Stimulated activated effector memory CD8-positive, alpha-beta T cell treated with anti-CD3 and anti-CD28 coated beads, Interleukin-12 subunit alpha, Interleukin-12 subunit beta, amount 100 ng/mL, for 72 hours (primary cell): ENCODE data around the gene EXOSC5.
"Not testable (repeated sequence)": the region's sequence is repeated elsewhere in the genome, so short reads cannot be mapped to it uniquely, and the experiment has no call there.

Experiments used
- ATAC-seq: fragments of 150-1000 bp; cut with Tn5 transposase; 2 replicates; pipeline ENCODE4 v1.10.0; 2021
- DNase-seq, 2 donors: peaks; one replicate each; pipeline ENCODE4 v3.0.0; 2021 to 2022; ENCODE audit warnings: low spot score in 2 of 2
- H3K27ac Mint-ChIP-seq: one replicate; pipeline ENCODE4 v1.8.0; 2022; ENCODE audit warnings: mild to moderate bottlenecking, mixed read lengths
- H3K36me3 Mint-ChIP-seq: one replicate; pipeline ENCODE4 v1.8.0; 2022; ENCODE audit warnings: mild to moderate bottlenecking, mixed read lengths
- H3K4me1 Mint-ChIP-seq: one replicate; pipeline ENCODE4 v1.8.0; 2022; ENCODE audit warnings: mixed read lengths
- H3K4me3 Mint-ChIP-seq: one replicate; pipeline ENCODE4 v1.8.0; 2022; ENCODE audit warnings: mild to moderate bottlenecking, mixed read lengths
- H3K9me3 Mint-ChIP-seq: one replicate; pipeline ENCODE4 v1.8.0; 2022; ENCODE audit warnings: mixed read lengths

Gene EXOSC5

DNA sequence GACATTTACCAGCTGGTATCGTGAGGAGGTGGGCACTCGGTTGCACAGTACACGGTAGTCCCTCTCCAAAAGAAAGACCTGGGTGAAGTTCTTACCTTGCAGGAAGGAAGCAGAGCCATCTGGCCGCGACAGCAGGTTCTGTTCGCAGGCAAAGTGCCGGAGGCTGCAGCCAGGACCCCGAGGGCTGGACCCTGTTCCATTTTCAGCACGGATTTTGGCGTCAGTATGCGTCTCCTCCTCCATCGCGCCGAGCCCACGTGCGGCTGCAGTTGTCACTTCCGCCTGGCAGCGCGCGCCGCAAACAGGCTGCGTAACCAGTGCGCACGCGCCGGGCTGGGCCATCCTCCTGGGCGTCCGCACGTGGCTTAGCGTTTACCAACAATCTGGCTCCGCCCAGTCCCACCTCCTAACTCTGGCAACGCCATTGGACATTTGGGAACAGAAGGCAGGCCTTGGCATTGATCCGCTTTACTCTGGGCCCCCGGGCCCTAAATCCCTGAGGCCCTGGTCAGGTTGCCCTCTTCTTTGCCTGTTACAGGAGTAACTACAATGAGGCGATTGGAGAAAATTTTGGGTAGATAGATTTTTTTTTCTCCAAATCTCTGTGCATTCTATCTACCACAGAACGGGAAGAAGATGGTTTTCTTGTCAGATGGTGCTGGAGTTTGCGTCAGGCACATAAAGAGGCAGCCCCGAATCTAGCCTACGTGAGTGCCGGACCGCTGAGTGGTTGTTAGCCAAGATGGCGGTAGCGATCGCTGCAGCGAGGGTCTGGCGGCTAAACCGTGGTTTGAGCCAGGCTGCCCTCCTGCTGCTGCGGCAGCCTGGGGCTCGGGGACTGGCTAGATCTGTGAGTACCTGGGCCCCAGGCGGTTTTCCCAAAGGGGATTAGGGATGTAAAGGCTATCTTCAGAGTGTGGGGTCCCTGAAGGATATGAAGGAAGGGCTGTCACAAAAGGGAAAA is at the start of gene EXOSC5, which contains the start of gene BCKDHA:
Gene EXOSC5, minus strand, starts transcription at position 274 of the 964 bp plus-strand sequence. Its CDS starts 31 bp downstream, at position 243.
Gene BCKDHA, plus strand, starts transcription at position 733 of the 964 bp plus-strand sequence. Its CDS starts 10 bp downstream, at position 743.
- H3K4me3 Mint-ChIP-seq: peak within 1 kb of the TSS; percentile 99
- H3K9me3 Mint-ChIP-seq: no peaks in the 10 kb centered on the region
- peak; percentile 99 for ATAC-seq
- DNase-seq: peak; percentile 95 to 97
- H3K4me1 Mint-ChIP-seq: peaks cover 57% of the 10 kb centered on the region
- H3K27ac Mint-ChIP-seq: peak within 1 kb of the TSS; percentile 100
- peaks cover 32% of the 10 kb centered on the region for H3K36me3 Mint-ChIP-seq

GRCh38 chr19:41445575-41445974 is 48.4 kb upstream of the EXOSC5 start:
- ATAC-seq (no peak), DNase-seq (no peak)
- H3K9me3 Mint-ChIP-seq: no peaks in the 10 kb centered on the region
- no peak overlapping the region for H3K27ac Mint-ChIP-seq
- peaks cover 5% of the 10 kb centered on the region for H3K36me3 Mint-ChIP-seq
- H3K4me3 Mint-ChIP-seq: no peak overlapping the region
- H3K4me1 Mint-ChIP-seq: peaks cover 10% of the 10 kb centered on the region

DNA sequence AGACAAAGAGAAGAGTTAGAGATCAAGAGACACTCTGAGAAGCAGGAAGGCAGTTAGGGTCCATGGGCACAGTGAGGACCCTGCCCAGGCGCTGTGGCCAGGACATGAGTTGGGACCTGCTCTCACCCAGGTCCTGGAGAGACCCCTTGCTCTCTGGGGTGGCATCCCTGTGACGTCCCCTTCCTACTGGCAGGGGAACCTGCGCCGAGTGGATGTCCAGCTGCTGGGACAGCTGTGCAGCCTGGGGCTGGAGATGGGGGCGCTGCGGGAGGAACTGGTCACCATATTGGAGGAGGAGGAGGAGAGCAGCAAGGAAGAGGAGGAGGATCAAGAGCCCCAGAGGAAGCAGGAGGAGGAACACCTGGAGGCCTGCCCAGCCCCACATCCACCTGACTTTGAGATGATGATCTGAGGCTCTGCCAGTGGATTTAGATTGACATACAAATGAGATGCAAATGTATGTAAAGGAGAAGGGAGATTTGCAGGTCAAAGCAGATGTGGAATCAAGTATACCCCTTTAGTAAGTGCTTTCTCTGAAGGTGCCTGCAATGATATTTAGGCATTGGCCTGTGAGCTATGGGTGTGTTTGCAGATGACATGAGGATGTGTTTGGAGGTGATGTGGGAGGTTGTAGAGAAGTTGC is 46.8 kb upstream of the EXOSC5 start:
- Mint-ChIP-seq H3K27ac (no peak overlapping the region), H3K4me3 (no peak overlapping the region), H3K4me1 (no peaks in the 10 kb centered on the region), H3K36me3 (no peaks in the 10 kb centered on the region), H3K9me3 (no peaks in the 10 kb centered on the region)
- no peak for ATAC-seq
- DNase-seq: no peak

GRCh38 chr19:41442473-41443355 is 45.6 kb upstream of the EXOSC5 start, which contains the start of gene ERICH4:
ERICH4 (plus strand) TSS chr19:41443156; CDS start chr19:41443170, 14 bp downstream.
- H3K27ac Mint-ChIP-seq: peak within 1 kb of the TSS; percentile 23
- H3K4me1 Mint-ChIP-seq: peaks cover 3% of the 10 kb centered on the region
- H3K4me3 Mint-ChIP-seq: no peak within 1 kb of the TSS
- ATAC-seq (no peak), DNase-seq (no peak)
- H3K9me3 Mint-ChIP-seq: no peaks in the 10 kb centered on the region
- H3K36me3 Mint-ChIP-seq: peaks cover 3% of the 10 kb centered on the region

DNA sequence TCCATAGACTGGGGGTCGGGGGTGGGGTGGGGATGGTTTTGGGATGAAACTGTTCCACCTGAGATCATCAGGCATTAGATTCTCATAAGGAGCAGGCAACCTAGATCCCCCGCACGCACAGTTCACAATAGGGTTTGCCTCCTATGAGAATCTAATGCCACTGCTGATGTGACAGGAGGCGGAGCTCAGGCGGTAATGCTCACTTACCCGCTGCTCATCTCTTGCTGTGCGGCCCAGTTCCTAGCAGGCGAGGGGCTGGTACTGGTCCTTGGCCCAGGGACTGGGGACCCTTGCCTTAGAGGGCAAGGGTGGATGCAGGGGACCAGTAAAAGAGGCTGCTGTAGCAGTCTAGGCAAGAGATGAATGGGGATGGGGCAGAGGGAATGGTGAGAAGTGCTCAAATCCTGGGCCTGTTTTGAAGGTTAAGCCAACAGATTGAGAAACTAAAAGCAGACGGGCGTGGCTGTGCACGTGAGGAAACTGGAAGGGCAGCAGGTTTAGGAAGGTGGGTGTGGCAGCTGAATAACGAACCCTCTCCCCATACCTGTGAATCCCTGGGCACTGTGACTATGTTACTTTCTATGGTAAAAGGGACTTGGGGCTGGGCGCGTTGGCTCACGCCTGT is 44.3 kb upstream of the EXOSC5 start:
- H3K27ac Mint-ChIP-seq: no peak overlapping the region
- ATAC-seq (no peak), DNase-seq (no peak)
- H3K4me3 Mint-ChIP-seq: no peak overlapping the region
- H3K9me3 Mint-ChIP-seq: no peaks in the 10 kb centered on the region
- H3K4me1 Mint-ChIP-seq: peaks cover 6% of the 10 kb centered on the region
- H3K36me3 Mint-ChIP-seq: peaks cover 16% of the 10 kb centered on the region

DNA sequence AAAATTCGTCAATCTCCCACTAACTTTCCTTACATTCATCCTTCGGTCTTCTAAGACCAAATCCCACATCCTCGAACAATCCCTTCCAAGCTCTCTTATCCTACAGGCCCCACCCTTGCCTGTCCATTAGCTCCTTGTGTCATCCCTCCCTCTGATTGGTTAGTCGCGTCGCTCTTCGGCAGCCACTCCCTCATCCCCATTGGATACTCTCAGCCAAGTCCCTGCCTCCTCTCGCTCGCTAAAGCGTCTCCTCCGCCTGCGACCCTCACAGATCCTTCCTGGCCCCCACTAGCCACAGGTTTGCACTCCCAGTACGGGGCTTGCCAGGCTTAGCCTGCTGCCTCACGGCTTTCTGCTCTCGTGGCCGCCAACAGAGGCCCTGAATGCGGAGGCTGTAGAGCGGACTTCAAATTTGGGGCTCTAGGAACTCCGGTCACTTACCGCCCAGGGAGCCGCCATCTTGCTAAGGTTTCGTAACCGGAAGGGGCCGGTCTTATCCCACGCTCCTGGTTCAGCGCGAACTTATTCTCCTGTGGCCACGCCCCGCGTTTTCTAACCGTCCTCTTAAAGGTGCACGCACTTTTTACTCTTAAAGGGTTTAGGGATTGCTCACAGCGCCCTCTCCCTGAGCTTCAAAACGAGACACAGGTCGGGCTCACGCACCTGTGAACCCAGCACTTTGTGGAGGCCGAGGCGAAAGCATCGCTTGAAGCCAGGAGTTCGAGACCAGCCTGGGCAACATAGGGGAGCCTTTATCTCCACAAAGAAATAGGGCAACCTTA is 42.5 kb upstream of the EXOSC5 start, which contains the start of gene DMAC2:
Gene DMAC2, minus strand, starts transcription at position 472 of the 782 bp plus-strand sequence. Its CDS starts 13 bp downstream, at position 459.
- Mint-ChIP-seq H3K4me3 (no peak within 1 kb of the TSS), H3K36me3 (peaks cover 20% of the 10 kb centered on the region), H3K9me3 (no peaks in the 10 kb centered on the region), H3K4me1 (peaks cover 6% of the 10 kb centered on the region), H3K27ac (no peak within 1 kb of the TSS)
- peak; percentile 96 for ATAC-seq
- peak; percentile 76 to 95 for DNase-seq

DNA sequence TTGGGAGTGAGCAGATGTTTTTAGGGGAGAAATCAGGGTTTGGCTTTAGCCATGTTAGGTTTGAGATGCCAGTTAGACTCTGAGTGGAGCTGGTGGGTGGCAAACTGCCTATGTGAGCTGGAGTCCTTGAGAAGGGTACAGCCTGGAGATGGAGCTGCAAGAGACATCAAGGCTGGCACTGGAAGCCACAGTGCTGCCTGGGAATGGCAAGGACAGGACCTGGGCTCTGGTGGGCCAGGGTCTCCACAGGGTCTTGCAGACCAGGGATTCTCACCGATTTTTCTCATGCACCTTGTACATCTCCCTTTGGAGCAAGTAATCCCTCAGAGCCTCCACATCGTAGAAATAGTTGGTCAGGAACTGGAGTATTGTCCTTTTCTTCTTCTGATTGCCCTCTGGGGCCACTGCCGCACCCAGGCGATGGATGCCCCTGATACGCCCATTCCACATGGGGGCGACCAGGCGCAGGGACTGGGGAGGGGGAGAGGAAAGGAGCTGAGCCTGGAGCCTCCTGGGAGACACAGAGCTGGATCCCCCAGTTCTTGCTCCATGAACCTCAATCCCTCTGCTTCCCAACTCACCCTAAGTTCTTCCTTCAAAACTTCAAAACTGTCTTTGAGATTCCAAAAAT is 40.9 kb upstream of the EXOSC5 start:
- ATAC-seq: no peak
- Mint-ChIP-seq H3K4me1 (peaks cover 6% of the 10 kb centered on the region), H3K27ac (no peak overlapping the region), H3K36me3 (peaks cover 36% of the 10 kb centered on the region), H3K9me3 (no peaks in the 10 kb centered on the region), H3K4me3 (no peak overlapping the region)
- no peak for DNase-seq

DNA sequence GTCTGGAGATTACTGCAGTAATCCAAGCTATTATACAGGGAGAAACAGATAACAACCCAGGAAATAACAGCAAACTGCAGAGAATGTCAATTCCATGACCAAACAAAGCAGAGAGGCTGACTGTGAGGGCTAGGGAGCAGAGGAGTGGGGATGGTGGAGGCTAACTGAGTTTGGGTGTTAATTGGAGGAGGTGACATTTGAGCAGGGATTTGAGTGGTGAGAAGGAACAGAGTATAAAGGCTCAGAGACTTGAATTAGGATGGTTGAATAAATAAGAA is 39.5 kb upstream of the EXOSC5 start:
- H3K4me3 Mint-ChIP-seq: no peak overlapping the region
- H3K9me3 Mint-ChIP-seq: no peaks in the 10 kb centered on the region
- no peak for DNase-seq
- no peak overlapping the region for H3K27ac Mint-ChIP-seq
- H3K4me1 Mint-ChIP-seq: peaks cover 14% of the 10 kb centered on the region
- peaks cover 51% of the 10 kb centered on the region for H3K36me3 Mint-ChIP-seq
- no peak for ATAC-seq

DNA sequence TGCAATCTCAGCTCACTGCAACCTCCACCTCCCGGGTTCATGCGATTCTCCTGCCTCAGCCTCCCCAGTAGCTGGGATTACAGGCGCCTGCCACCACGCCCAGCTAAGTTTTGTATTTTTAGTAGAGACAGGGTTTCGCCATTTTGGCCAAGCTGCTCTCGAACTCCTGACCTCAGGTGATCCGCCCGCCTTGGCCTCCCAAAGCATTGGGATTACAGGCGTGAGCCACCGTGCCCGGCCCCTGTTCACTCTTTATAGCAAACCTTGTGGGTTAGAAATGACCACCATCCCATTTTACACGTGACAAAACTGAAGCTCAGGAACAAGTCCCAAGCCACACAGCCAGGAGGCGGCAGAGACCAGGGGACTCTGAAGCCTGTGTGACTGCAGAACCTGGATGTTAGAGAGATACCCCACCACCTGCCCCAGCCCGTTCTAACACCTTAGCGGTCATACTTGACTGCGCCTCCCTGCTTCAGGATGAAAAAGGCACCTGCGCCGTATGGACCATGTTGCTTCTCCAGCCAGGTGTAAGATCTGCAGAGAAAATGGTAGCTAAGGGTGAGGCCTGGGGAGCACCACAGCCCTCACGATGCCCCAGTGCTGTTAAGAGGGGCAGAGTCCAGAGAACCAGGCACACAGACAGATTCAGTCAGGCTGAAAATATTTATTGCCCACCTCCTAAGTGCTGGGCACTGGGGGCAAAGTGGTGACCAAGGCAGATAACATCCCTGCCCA is 38.9 kb upstream of the EXOSC5 start:
- no peak overlapping the region for H3K4me3 Mint-ChIP-seq
- peaks cover 19% of the 10 kb centered on the region for H3K4me1 Mint-ChIP-seq
- no peak overlapping the region for H3K27ac Mint-ChIP-seq
- peaks cover 56% of the 10 kb centered on the region for H3K36me3 Mint-ChIP-seq
- ATAC-seq (no peak), DNase-seq (no peak)
- no peaks in the 10 kb centered on the region for H3K9me3 Mint-ChIP-seq

DNA sequence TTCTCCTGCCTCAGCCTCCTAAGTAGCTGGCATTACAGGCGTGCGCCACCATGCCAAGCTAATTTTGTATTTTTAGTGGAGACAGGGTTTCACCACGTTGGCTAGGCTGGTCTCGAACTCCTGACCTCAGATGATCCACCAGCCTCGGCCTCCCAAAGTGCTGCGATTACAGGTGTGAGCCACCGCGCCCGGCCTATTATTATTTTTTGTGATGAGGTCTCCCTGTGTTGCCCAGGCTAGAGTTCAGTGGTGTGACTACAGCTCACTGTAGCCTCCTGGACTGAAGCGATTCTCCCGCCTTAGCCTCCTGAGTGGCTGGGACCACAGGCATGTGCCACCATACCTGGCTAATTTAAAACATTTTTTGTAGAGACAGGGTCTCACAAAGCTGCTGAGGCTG is 38.2 kb upstream of the EXOSC5 start:
- Mint-ChIP-seq H3K36me3 (peaks cover 58% of the 10 kb centered on the region), H3K4me1 (peaks cover 22% of the 10 kb centered on the region)
- not testable (repeated sequence) for H3K9me3 Mint-ChIP-seq, DNase-seq, H3K27ac Mint-ChIP-seq, H3K4me3 Mint-ChIP-seq, ATAC-seq

GRCh38 chr19:41434450-41434849 is 37.3 kb upstream of the EXOSC5 start:
- ATAC-seq (no peak), DNase-seq (no peak)
- Mint-ChIP-seq H3K36me3 (peaks cover 64% of the 10 kb centered on the region), H3K9me3 (no peaks in the 10 kb centered on the region), H3K4me3 (no peak overlapping the region), H3K4me1 (peaks cover 22% of the 10 kb centered on the region), H3K27ac (no peak overlapping the region)

- Mint-ChIP-seq H3K9me3 (no peaks in the 10 kb centered on the region), H3K27ac (no peak overlapping the region), H3K36me3 (peaks cover 70% of the 10 kb centered on the region), H3K4me1 (peaks cover 35% of the 10 kb centered on the region), H3K4me3 (no peak overlapping the region)
- DNase-seq (no peak), ATAC-seq (no peak)
Observed at GRCh38 chr19:41433171-41433570, 36.0 kb upstream of the EXOSC5 start.
